NCI-H526 treated with DMSO at 0.1 percent for 48 hours (cell line): ENCODE data around the gene PCSK5.
"Not testable (repeated sequence)": the region's sequence is repeated elsewhere in the genome, so short reads cannot be mapped to it uniquely, and the experiment has no call there.

Experiments
- DNase-seq: peaks from one replicate; lab custom pipeline; 2025; lab: John Stamatoyannopoulos, UW

PCSK5 gene

DNA sequence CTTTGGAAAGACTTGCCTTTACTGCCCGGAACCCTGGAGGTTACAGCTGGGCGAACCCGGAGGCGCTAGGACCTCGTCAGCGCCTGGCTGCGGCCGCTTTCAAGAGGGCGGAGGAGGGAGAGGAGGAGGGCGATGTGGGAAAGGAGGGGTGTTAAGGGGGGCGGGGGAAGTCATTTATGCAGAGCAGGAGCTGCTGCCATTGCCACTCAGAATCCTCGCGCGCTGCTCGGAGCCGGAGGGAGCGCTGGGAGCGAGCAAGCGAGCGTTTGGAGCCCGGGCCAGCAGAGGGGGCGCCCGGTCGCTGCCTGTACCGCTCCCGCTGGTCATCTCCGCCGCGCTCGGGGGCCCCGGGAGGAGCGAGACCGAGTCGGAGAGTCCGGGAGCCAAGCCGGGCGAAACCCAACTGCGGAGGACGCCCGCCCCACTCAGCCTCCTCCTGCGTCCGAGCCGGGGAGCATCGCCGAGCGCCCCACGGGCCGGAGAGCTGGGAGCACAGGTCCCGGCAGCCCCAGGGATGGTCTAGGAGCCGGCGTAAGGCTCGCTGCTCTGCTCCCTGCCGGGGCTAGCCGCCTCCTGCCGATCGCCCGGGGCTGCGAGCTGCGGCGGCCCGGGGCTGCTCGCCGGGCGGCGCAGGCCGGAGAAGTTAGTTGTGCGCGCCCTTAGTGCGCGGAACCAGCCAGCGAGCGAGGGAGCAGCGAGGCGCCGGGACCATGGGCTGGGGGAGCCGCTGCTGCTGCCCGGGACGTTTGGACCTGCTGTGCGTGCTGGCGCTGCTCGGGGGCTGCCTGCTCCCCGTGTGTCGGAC is at the start of gene PCSK5:
TSS of gene PCSK5 (plus strand) at position 202 of the 805 bp plus-strand sequence. CDS start at position 711, 509 bp downstream.
- peak; percentile 80 for DNase-seq

DNA sequence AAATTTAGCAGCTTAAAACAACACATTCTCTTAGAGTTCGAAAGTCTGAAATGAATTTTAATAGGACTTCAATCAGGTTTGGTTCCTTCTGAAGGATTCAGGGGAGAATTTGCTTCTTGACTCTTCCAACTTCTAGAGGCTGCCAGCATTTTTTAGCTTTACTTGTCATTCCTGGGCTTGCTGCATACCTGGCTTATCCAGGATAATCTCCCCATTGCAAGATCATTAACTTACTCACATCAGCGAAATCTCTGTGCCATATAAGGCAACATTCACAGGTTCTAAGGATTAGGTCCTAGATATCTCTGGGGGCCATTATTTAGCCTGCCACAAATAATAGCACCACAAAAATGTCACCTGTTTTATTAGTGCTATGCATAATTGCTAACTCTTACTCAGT is 46.2 kb upstream of the PCSK5 start:
- DNase-seq = no peak

DNA sequence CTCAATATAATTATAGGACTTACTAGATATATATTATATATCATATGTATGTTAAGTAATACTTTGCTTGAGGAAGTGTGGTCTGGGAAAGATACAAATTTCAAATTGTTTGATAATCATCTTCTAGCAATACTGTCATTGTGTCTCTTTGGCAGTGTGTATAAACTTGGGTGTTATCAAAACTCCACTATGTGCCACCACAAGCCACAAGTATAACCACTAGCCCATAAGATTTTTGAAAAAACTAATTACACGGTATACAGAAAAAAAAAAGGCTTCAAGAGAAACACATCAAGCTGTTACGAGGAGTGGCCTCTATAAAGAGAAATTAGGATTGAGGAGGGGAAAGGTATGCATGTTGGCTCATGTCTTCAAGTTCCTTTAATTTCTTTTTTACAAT is 44.7 kb upstream of the PCSK5 start:
- no peak for DNase-seq

DNA sequence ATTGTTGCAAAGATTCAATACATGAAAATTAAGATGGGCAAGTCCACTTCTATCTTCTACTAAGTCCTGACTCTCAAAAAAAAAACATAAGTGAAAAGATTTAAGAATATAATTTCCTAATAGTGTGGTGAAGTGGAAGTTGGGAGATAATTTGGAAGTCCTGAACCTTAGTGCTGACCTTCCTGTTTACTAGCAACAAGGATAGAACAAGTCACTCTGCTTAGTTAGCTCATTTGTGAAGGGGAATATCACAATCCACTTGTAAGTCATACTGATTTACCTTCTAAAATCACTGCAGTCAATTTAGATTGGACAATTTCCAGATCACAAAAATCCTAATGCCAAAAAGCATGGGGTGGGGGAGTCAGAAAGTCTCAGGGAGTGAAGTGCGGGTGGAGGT is 43.4 kb upstream of the PCSK5 start:
- no peak for DNase-seq

DNA sequence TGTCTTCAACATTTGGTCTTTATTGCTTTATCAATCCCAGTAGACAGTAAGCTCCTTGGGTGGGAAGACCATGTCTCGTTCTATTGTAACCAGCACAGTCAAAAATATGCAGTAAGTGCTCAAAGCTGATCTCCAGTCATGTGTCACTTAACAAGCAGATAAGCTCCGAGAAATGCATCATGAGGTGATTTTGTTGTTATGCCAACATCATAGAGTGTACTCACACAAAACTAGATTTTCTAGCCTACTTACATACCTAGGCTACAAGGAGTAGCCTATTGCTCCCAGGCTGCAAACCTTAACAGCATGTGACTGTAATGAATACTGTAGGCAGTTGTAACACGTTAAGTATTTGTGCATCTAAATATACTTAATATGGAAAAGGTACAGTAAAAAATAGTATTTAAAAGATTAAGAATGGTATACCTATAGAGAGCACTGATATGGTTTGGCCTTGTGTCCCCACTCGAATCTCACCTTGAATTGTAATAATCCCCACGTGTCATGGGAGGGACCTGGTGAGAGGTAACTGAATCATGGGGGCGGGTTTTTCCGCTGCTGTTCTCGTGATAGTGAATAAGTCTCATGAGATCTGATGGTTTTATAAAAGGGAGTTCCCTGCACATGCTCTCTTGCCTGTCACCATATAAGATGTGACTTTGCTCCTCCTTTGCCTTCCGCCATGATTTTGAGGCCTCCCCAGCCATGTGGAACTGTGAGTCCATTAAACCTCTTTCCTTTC is 39.8 kb upstream of the PCSK5 start:
- DNase-seq = no peak

DNA sequence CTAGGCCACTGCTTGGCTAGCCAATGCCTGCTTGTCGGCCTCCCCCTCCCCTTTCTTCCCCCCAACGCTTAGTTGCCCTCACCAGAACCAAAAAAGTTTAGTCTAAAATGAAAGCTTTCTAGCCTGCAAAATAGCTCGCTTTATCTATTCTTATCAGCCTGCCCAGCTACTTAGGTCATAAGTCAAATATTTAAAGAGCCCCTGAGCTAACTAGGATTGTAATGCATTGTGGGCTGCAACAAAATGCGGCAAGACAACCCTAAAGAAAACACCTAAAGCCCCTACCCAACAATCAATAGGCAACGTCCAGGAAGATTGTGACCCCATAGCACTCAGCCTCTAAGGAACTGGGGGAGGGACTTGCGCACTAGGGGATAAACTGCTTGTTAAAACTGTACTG is 38.6 kb upstream of the PCSK5 start:
- no peak for DNase-seq

DNA sequence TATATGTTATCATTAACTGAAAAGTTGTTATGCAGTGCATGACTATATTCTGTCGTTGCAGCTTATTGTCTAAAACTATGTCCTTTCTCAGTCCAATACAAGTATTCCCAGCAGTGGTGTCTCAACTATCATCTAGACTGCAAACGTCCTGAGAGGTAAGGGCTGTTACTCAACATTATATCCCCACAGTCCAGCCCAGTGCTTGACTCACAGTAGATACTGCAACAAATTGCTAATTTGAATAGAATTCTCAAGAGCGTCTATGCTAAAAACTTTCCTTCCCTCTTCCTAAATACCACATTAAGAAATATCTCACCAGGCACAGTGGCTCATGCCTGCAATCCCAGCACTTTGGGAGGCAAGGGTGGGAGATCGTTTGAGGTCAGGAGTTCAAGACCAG is 37.7 kb upstream of the PCSK5 start:
- no peak for DNase-seq

DNA sequence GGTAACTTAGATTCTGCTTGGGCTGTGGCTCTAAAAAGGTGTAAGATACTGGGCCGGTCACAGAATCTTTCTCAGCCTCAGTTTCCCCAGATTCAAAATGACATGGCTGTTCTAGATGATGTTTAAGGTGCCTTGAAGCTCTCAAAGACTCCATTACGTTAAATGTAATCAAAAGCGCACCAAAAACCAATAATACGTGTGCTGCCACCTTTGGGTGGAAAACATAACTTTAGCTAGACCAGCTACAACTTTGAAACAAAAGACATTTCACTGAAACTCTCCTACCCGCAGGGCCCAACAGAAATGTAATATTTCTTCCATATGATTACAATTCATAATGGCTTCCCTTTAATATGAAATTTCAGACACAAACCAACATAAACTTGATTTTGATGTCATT is 35.0 kb upstream of the PCSK5 start:
- DNase-seq = peak; percentile 23

DNA sequence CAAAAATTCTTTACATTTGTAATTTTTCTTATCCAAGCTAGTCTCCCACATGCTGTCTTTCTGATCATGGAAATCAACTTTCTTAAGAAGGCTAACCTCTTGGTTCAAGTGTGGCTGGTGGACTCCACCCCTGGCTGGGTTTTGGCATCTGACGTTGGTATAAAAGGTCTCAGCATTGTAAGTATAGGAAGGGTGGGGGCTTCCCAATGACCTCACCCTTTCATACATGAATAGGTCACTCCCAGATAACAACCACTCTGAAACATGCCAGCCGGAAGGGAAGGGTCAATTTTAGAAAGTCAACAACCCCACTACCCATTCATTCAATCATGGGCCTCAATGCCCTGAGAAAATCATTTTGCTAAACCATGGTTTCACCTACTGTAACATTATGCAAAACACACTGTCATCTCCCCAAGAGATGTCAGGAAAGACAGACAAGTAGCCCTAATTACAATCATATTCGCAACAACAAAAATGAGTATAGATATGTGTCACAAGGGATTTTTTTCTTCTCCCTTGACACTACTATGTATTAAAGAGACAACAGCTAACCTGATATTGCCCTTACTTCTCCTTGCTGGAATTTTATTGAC is 31.9 kb upstream of the PCSK5 start:
- no peak for DNase-seq

DNA sequence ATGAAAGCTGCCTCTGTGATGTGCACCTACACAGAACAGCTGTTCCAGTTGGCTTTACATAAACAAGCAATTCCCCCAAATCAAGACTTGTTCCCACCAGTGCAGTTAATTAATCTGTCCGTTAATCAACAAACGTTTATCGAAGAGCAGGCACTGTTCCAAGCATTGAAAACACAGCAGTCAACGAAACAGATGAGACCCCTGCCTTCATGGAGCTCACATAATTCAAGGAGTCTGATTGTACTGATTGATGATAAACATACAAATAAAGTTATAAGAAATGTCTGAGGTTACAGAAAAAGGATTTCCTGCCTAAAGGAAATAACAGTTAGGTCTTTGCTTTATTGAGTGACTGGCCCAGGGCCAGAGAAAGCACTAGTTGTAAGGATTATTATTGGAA is 26.2 kb upstream of the PCSK5 start:
- DNase-seq = no peak

DNA sequence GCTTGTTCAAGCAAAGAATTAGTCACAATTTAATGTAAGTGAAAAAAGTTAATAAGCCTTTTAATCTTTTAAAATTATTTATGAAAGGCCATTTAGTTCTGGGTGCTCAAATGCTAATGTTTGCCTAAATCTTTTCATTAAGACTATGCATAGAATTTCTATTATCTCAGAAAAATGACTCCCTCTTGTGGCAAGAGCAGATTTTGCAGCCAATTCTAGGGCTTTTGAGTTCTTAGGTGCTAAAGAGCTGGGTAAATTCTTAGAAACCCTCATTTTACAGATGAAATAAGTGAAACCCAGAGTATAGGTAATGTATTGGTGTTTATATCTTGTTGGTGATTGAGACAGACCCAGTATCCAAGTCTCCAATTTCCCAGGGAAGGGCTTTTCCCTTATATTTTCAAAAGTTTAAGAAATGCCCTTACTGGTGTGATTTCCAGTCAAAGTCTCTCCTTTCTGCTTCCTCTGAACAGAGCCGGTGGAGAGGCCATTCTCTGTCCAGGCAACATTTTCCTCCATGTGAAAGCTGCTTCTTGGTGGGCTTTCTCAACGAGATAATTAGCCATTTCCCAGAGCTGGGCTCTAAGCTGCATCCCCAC is 24.1 kb upstream of the PCSK5 start:
- peak; percentile 3 for DNase-seq

DNA sequence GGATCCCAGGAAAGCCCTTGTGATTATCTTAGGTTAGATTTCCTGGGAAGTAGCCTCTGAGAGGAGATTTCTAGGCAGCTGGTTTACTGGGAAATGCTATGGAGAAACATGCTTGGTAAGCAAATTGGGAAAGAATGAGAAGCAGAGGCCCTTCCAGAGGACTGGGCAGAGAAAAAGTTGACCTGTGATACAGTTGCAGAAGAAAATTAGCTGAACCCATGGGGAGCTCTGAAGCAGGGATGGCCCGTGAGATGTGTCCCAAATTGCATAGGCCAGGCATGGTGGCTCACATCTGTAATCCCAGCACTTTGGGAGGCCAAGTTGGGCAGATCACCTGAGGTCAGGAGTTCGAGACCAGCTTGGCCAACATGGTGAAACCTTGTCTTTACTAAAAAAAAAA is 21.9 kb upstream of the PCSK5 start:
- not testable (repeated sequence) for DNase-seq

DNA sequence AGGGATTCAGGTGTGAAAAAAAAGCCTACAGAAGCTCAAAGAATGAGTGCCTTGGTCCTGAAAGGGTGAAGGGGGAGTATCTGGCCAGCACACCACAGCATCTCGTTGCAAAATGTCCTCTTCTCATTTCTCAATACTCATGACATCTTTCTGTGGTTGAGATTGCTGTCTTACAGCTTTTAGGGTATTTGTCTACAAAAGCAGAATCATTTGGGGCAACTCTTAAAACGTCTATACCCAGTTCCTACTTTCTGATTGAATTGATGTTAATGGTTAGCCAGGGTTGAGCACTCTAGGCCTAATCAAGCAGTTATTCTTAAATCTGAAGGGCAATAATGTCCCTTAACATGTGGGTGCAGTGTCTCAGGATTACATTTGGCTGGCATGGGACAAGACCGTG is 21.2 kb upstream of the PCSK5 start:
- DNase-seq = no peak

DNA sequence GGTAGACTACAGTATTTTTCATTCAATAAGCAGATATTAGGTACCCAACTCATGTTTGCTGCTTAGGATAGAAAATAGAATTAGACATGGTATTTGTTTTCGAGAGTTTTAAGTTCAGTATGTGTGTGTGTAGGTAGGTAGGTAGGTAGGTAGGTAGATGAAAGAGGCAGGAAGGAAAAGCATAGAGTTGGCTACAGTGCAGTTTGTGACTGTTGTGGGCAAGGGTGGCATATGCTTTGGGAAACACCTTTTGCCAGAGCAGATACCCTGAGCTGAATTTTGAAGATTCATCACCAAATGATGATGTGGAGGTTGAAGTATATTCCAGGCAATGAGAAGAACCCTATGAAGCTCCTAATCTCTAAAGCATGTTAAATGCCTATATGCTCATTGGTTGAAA is 20.0 kb upstream of the PCSK5 start:
- no peak for DNase-seq

DNA sequence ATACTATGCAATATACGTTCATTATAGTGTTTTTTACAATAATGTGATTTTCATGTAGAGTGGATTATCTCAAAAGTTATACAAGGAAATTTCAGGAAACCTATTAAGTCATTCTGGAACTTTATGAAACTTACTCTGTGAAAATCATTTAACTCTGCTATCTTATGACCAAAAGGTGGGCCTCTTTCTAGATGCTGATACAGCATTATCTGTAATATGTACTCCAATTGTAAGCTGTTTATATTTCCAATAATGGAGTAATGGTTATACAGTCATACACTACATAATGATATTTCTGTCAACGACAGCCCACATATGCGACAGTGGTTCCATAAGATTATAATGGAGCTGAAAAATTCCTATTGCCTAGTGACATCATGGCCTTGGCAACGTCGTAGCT is 18.8 kb upstream of the PCSK5 start:
- DNase-seq = no peak

DNA sequence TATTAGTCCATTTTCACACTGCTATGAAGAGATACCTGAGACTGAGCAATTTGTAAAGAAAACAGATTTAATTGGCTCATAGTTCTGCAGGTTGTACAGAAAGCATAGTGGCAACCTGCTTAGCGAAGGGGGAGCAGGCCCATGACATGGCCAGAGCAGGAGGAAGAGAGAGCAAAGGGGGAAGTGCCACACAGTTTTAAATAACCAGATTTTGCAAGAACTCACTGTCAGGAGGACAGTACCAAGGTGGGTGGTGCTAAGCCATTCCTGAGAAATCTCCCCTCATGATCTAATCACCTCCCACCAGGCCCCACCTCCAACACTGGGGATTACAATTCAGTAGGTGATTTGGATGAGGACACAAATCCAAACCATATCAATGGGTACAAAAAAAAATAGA is 16.8 kb upstream of the PCSK5 start:
- DNase-seq = no peak

DNA sequence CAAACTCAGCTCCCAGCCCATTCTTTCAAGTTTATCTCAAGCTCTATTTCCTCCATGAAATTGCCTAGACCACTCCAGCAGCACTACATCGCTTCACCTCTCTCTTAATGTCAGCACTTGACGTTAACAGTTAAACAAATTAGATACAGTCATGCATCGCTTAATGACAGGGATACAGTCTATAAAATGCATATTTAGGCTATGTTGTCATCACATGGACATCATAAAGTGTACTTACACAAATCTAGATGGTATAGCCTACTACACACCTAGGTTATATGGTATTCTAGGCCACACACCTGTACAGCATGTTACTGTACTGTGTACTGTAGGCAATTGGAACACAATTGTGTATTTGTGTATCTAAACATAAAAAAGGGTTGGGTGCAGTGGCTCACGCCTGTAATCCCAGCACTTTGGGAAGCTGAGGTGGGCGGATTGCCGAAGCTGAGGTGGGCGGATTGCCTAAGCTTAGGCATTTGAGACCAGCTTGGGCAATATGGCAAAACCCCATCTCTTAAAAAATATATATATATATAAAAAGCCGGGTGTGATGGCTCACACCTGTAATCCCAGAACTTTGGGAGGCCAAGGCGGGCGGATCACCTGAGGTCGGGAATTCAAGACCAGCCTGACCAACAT is 13.4 kb upstream of the PCSK5 start:
- DNase-seq = peak; percentile 3

DNA sequence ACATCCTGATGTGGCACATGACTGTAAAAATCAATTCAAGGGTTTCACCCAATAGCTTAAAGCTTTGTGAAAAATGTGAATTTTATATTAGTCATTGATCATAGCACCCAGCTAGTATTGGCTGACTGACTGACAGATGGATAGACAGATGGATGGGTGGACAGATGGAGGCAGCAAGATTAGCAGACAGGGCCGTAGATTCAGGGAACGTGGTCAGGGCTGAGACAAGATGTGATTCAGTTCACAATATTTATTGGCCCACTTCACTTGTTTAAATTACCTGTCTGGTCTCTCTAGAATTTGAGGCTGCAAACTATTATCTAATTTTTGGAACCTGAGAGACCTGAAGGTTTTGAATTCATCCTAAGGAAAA is 12.0 kb upstream of the PCSK5 start:
- DNase-seq = no peak

DNA sequence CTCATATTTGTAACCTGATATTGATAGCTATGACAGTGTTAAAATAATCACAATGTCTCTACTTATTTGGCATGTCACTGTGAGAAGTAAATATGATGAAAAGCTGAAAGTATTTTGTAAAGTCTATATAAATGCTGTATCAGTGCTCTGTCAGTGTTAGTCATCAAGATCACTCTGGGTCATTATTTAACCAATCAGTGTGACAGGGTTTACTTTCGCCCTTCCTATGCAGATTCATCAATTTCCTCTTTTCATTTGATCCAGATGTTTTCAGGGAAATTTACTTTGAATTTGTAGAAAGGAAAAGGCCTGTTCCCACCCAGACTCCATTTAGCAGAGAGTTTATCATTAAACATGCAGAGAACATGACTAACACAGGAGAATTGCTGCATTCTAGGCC is 9.9 kb upstream of the PCSK5 start:
- DNase-seq = no peak

DNA sequence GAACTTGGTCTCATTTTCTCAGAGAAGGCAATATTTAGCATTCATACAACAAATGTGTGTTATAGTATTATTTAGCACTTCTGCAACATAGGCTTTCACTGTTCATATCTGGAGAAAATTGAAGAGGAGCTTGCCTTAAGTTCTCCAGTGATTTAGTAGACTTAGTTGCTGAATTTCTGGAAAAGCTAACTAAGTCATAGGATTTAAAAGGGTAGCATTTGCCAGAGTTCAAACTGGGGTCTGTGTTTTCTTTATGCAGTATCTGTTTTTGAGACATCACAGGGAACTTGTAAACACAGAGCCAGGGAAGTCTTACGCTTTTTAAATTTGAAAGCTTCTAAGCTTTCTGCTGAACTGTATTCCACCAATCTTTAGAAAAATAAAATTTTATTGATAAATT is 8.7 kb upstream of the PCSK5 start:
- DNase-seq = no peak

DNA sequence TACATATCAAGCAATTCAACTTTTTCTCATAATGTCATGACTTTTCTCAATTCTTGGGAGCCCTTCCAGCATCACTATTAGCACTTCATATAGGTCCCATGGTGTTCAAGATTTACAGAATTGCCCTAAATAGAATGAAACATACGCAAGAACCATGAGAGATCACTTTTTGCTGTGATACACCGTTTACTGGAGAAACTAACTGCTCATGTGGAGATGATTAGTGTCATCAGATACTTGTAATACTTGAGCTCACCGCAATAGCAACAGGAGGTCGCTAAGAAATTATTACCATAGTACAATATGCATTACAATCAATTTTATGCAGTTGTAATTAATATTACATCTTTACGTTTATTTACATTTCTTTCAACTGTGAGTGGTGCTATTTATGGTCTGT is 4.8 kb upstream of the PCSK5 start:
- DNase-seq = no peak

DNA sequence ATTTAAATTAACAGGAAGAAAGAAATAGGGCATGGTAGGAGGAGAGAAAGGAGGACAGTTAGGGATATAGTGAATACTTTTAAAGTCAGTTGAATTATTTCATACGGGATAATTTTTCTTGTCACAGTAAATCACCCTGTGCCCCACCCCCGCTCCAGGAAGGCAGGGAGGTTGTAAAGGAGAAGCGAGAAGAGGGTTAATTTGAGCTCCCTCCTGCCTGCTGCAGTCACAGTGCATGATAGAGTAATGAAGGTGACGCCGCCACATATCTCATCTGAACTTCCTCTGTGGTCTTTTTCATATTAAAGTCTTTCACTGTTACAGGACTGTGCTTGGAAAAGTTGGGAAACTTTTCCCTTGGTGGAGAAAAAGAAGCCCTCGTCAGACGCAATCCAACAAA is 896 bp upstream of the PCSK5 start:
- peak; percentile 52 for DNase-seq
